H4 (cell line): ENCODE results near the gene ACOX1. TPM values are rescaled to one million over a fixed set of nuclear protein-coding genes. Genes with fewer than 3 reads are reported as not detected.

ENCODE experiments used
- DNase-seq: peaks from one replicate; pipeline ENCODE4 v3.0.0-alpha.2; 2015; ENCODE audit warnings: low spot score
- total RNA-seq: library from RNA; depleted of rRNA; stranded (reverse); fragments of >200 nt; shearing (Covaris generic); gene quantifications from 2 replicates; pipeline ENCODE4 v1.2.3, GENCODE V29; 2014

ACOX1 gene
- total RNA-seq, 1 experiment from 2014 or later, result 31.5 TPM

DNA sequence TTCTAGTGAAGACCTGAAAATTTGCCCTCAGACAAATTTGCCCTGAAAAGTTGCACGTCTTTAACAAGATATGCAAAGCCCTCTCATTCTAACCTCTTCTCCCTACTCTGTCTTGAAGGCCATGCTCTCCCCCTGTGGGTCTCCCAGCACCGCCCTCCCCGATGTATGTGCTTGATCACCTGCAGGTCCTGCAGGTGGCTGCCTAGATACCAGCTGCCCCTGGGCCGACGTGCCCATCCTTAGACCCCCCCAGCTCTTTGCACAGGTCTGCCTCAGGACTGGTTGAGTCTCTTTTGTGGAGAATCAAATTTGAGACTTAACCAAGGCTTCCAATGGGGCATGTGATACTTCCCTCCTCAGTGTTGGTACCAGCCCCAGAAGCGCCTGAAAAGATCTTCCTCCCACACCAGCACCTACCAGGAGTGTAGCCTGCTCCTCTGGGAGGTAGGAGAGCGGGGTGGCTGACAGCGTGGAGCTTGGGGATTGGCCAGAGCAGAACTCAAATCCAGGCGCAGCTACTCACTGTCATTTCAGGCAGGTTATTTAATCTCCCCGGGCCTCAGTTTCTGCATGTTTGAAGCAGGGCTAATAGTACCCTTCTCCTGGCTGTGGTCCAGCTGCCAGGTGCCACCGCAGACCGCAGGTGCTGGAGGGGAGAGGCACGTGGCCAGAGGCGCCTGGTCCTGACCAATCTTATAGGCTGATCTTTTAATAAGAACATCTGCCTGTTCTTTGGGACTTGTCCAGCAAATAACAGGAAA is 69.7 kb downstream of the ACOX1 start:
- DNase-seq, result no peak

DNA sequence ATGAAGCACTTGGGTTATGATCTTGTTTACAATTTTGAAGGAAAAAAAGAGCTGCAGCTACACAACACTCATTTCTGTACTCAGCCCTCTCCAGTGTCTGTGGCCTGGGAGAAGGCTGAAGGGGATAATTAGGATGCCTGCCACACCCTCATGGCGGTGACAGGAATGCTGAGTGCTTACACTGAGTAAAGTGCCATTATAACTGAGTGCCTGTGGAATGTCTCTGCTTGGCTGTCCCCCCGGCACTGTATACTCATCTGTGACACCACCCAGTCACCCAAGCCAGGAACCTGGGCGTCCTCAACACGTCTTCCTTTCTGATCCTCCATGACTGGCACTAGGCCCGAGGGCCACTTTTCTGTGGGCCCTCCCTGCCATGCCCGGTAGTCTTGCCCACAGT is 70.8 kb downstream of the ACOX1 start:
- peak; percentile 81 for DNase-seq

DNA sequence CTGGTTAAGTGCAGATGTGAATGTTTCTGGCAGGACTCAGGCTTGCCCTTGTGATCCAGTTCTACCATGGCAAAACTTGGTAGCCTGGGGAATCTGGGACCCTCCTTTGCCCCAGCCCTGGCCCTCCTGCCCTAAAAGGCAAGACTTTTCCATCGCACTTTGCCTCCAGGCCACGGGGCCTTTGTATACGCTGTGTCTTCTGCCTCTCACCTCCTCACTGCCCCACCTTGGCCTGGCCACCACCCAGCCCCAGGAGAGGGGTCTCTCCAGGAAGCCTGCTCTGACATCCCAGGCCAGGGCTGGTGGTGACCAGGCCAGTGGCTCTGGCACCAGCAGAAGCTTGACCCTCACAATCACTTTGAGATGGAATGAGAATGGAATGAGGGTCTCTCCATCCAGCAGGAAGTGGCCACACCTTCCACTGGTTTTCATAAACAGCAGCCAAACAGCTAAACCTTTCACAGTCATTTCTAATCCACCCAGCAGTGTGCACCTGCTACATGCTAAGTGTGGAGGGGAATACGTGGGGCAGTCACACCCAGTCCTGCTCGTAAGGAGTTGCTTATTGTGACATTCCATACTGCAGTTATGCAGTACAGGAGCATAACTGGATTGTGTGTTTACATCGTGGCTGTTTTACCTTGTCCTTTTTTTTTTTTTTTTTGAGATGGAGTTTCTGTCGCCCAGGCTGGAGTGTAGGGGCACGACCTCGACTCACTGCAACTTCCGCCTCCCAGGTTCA is 72.7 kb downstream of the ACOX1 start:
- DNase-seq, result no peak

DNA sequence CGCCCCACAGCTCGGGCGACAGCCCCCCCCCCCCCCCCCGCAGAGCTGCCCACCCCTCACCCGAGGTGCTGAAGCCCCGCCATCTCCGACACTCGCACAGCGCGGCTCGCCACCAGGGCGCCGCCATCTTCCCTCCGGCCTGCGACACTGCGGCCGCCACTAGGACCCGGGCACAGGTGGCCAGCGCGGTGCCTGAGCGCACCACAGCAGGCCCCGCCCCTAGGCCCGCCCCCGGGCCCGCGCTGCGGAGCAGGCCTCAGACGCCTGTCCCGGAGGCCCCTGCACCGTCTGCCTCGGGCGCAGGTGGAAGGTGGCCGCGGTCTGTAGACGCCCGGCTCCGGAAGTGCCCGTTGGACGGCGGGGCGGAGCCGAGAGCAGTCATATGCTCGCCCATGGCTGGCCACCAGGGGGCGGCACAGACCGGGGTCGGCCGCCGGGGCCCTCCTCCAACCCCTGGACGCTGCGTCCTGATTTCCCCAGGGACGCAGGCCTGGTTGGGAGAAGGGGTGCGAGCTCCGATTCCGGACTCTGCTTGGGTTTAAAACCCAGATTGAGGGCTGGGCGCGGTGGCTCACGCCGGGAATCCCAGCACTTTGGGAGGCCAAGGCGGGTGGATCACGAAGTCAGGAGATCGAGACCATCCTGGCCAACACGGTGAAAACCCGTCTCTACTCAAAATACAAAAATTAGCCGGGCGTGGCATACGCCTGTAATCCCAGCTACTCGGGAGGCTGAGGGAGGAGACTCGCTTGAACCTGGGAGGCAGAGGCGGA is 74.0 kb downstream of the ACOX1 start, which contains the start of gene MRPL38:
Gene MRPL38, minus strand, starts transcription at position 136 of the 773 bp plus-strand sequence. Its CDS starts 9 bp downstream, at position 127.
- DNase-seq, result peak; percentile 96

DNA sequence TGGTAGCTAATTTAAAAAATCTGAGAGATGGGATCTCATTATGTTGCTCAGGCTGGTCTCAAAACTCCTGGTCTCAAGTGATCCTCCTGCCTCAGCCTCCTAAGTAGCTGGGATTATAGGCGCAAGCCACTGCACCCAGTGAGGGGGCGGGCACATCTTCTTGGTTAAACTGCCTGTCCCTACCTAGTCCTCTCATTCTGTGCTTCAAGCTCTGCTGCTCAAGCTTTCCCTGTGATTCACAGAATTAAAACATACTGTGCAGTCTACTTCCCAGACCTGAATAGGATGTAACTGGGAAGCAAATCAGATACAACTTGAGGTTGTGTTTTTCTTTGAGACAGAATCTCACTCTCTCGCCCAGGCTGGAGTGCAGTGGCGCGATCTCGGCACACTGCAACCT is 76.6 kb downstream of the ACOX1 start:
- no peak for DNase-seq

DNA sequence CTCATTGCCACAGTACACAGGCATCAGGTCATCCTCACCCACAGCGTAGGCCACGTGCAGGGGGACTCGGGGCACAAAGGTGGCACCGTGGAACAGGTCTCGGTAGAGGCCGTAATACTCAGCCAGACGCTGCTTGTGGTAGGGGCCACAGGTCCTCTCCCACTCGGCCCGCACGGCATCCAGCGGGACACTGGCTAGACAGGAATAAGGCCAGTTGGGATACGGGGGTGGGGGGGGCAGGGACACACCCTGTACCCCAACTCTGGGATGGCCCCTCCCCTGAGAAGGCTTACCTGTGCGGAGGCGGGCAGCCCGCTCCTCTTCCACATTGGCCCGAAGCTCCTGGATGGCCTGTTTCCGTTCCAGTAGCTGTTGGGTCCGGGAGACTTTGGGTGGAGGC is 77.2 kb downstream of the ACOX1 start:
- DNase-seq, result no peak

DNA sequence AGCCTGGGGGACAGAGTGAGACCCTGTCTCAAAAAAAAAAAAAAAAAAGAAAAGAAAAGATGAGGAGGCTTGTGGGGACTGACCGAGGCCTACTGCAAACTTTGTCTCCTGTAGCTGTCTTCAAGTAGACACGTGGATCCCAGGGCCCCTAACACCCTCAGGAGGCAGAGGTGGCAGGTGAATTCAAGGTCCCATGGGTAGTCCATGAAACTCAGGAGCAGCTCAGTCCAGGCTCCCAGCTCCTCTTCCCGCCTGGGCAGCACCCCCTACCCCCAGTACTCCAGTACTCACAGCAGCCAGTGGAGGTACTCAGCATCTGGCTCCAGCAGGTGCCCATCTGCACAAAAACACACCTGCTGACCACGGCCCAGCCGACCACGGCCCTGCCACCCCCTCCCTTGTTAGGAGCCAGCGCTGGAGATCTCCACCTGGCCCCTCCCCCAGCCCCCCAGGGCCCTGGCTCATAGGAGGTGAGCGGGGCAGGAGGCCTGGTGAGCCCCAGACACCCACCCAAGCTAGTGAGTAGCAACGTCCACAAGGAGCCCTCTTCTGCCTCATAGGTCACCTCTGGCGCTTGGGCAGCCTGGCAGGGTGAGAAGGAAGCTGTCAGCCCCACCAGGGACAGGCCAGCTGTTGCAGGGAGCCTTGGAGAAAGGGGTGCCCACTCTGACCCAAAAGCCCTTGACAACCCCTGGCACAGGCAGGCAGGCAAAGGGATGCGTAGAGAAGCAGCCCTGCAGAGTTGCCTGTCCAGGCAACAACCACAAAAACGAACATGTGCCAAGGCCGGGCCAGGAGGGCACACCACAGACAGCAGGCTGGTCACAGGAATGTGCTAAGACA is 78.1 kb downstream of the ACOX1 start:
- no peak for DNase-seq

DNA sequence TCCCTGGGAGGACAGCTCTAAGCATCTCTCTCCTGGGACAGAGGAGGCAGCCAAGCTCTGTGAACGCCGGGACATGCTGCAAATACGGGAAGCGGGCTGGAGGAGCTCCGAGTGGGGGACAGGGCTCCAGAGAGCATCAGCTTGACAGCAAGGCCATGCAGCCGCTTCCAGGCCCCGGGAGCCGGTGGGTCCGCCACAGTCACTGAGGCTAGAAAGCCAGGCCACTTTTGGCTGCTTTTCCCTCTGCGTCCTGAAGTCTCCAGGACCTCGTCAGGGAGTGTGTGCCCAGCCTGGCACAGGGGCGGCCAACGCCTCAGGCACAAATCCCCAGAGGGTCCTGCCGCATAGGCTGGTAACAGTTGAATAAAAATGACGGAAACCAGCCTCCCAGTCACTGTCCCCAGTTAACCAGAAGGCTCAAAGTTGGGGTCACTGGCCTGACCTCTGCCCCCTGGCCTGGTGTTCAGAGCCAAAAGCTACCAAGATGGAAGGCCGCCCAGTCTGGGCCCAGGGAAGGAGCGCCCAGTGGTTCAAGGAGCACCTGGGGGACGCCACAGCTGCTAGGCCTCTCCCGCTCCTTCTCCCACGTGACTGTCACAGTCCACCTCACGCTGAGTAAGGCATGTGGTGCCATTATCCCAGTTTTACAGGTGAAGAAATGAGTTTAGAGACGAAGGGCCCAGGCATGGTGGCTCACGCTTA is 79.0 kb downstream of the ACOX1 start:
- no peak for DNase-seq

DNA sequence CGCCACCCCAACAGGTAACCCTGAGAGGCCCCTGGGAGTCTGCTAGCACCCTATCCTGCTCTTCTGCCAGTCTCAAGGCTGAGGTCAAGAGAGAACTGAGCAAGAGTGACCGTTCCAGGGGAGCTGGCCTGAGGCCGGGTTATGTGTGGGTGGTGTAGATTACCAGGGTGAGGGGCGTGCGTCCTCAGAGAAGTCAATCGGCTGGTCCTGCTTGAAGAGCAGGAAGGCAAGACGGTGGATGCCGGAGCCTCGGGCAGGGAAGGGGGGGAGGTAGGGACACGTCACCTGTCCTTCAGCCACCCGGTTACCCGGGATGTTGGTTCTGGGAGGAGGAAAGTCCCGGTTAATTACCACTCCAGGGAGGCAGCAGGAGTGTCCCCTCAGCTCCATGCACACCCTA is 79.6 kb downstream of the ACOX1 start:
- no peak for DNase-seq

DNA sequence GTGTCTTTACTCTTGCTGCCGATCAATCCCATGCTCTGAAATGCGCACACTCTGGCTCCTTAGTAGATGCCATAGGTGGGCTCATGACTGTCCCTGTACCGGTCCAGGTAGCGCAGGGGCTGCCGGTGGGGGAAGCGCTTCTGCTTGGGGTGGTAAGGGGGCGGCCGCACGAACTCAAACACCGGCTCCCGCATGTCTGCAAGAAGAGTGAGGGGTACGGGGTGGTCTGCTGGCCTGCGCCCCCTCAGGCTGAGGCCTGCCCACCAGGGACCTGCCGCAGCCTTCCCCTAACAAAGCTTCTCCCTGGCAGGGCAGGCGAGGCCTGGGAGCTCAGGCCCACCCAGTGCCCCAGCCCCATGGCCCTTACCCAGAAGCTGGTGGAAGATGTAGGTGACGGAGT is 80.2 kb downstream of the ACOX1 start:
- no peak for DNase-seq

DNA sequence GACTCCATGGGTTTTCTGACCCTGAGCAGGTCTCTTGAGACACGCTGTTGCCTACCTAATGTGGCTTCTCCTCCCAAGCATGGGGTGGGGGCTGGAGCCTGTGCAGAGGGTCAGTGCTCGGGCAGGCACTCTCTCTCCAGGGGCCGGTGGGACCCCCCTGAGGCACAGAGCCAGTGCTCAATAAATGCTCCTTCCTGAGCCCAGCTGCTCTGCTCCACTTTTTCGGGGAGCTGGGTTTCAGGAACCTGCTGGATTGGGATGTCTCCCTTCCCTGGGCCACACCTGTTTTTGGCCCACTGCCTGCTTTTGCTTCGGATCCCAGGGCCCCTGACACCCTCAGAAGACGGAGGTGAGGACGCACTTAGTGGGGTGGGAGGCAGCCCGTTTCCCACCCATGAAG is 80.9 kb downstream of the ACOX1 start:
- no peak for DNase-seq

DNA sequence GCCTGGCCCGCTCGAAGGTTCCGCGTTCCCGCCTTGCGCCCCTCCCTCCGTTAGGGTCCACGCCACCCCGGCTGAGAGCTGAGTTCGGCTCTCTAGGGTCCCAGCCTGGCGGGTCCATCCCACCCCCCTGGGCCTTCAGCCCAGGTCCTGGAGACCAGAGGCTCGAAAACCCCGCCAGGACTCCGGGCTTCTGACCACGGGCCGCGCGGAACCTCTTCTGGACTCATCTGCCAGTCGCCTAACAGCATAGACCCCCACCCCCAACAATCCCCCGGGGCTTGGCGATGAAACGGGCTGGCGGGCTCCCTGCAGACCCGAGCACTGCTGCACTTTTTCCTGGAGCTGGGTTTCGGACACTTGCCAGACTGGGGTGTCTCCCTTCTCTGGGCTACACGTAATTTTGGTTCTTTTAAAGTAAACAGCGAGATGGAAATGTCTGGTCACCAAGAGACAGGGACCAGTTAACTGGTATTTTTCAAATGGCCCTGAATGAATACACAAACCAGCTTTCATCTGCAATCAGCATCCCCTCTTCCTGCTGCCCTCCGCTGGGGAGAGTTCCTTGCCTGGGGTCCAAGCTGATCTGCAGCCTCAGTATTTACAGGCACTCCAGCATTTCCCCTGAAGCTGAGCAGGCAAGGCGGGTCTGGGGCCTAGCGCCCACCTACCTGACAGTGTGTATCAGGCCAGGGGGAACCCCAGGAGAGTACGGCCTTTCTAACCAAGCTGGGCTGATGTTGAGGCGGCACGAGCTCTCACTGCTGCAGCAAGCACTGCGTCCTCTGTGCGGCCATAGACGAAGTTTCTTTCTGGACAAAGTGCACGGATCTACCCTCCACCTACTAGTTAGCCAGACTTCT is 81.6 kb downstream of the ACOX1 start:
- DNase-seq, result no peak

DNA sequence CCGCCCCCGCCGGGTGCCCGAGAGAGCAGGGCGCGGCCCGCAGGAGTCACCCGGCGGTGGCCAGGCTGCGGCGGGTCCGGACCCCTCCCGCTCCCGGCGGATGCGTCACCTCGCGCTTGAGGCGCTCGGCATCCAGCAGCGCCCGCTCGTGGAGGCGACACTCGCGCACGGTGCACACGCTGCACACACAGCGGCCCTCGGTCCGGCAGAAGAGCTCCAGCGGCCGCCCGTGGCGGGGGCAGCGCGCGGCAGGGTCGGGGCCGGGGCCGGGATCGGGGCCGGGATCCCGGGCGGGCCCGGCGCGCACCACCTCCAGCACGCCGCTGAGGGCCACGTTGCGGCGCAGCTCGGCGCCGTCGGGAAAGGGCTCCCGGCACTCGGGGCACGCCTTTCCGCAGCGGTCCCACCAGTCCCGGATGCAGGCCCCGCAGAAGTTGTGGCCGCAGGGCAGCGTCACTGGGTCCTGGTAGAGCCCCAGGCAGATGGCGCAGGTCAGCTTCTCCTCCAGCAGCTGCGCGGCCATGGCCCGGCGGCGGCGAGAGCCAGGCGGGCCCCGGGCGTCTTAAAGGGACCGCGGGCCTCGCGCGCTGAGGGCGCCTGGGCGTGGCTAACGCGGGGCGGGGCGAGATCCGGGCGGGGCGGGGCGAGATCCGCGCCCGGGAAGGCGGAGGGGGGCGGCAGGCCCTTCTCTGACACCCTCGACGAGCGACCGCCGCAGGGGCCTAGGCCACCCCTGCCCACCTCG is 82.4 kb downstream of the ACOX1 start, which contains the start of gene TRIM65:
Gene TRIM65, minus strand, starts transcription at position 537 of the 745 bp plus-strand sequence. Its CDS starts 14 bp downstream, at position 523.
- peak; percentile 64 for DNase-seq

DNA sequence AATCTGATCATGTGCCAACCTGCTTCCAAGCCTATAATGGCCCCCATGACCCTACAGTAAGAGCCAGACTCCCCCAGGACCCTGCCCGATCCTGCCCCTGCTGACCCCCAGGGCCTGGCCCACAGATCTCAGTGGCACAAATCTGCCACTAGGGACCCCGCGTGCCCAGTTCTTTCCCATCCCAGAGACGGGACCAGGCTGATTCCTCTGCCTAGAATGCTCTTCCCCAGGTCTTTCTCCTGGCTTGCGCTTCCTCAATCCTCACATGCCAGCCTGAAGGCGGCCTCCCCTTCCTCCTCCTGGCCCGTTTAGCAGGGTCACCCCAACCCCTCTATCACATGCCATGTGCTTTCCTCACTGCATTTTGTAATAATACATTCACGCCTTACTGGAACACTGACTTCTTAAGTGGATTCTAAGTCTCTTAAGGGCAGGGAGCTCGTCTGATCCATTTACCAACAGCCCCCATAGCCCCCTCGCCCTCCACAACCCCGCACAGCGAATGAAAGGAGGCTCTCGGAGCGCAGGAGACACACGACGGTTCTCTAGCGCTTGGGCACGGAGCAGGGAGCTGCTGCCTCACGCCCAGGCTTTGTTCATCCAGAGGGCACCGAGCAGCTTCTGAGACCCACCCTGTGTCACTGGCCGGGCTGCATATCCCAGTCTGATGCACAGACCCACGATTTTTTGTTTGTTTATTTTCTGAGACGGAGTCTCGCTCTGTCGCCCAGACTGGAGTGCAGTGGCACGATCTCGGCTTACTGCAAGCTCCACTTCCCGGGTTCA is 83.4 kb downstream of the ACOX1 start:
- no peak for DNase-seq

DNA sequence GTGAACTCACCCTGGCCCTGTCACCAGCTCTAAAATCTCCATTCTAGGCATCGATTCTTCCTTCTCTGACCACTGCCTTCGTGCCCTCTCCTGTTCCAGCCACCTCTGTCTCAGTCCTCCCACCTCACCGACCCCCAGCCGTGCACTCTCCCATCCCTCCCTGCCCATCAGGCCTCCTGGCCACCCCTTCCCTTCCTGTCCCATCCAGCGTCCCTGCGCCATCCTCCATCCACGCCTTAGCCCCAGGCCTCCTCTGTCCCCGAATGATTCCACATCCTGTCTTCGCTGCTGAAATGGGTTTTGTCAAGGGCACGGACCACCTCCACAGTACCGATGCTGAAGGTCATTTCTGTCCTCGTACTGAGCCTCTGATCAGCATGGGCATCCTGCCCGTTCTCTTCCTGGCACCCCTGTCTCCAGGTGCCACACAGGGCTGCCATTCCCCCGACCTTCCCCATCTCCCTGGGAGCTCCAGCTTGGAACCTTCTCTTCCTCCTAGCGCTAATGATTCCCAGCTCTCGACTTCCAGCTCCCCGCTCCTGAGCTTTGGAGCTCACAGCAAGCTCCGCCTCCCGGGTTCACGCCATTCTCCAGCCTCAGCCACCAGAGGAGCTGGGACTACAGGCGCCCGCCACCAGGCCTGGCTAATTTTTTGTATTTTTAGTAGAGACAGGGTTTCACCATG is 84.8 kb downstream of the ACOX1 start:
- no peak for DNase-seq

DNA sequence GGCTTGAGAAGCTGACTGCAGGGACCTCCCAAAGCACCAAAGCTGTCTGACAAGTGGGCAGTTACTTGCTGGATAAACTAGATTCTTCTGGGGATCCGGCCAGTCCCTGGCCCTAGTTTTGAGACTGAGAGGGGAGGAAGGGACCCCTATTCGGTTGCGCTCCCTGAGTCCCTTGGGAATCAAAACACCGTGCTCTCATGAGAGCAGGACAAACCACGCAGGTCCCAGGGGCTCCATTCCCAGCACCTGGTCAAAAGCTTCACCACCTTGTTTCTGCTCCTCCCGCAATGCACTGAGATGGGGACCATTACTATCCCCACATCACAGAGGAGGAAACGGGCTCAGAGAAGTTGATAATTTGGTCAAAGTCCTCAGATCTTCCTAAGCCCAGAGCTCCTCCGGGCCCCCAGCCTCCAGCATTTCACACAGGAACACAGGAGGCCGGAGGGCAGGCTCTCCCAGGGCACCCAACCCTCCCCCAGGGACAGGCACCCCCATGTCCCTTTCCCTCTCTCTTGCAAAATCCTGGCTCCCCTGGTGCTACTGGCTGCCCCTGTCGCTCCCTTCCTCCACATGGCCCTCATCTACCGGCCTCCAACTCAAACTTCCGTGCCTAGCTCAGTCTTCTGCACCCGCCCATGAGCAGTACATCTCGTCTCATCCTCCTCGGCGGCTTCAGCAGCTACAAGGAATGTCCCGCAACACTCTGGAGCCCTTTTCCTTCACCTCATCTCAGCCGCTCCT is 85.5 kb downstream of the ACOX1 start:
- no peak for DNase-seq
